HG03103 (cell line): ENCODE results near the gene ERBB4.
A peak's percentile ranks its signal among the peaks of the same experiment; 100 is the strongest.
"Not testable (repeated sequence)": the region's sequence is repeated elsewhere in the genome, so short reads cannot be mapped to it uniquely, and the experiment has no call there.

ENCODE experiments used
- ATAC-seq: cut with Tn5 transposase; IDR thresholded peaks from one replicate; pipeline ENCODE4 v1.9.1; 2021; ENCODE audit warnings: low read depth; ENCODE audit not compliant: unreplicated experiment

Gene ERBB4

DNA sequence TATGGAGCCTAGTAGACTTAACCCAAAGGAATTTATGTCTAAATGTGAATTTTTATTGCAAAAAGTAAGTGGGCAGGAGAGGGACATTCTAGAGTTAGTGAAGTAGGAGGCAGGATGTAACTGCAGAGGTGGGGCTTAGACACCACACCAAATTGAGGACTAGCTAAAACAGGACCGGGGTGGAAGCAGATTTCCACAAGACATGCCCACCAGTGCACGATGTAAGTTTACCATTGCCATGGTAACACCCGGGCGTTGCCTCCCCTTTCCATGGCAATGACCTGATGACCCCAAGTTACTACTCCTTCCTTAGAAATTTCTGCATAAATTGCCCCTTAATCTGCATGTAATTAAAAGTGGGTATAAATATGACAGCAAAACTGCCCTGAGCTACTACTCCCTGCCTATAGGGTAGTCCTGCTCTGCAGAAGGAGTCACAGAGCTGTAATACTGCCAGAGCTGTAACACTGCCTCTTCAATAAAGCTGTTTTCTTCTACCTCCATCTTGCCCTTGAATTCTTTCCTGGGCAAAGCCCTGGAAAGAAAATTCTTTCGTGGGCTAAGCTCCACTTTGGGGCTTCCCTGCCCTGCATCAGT is 509.7 kb downstream of the ERBB4 start:
- no peak for ATAC-seq

DNA sequence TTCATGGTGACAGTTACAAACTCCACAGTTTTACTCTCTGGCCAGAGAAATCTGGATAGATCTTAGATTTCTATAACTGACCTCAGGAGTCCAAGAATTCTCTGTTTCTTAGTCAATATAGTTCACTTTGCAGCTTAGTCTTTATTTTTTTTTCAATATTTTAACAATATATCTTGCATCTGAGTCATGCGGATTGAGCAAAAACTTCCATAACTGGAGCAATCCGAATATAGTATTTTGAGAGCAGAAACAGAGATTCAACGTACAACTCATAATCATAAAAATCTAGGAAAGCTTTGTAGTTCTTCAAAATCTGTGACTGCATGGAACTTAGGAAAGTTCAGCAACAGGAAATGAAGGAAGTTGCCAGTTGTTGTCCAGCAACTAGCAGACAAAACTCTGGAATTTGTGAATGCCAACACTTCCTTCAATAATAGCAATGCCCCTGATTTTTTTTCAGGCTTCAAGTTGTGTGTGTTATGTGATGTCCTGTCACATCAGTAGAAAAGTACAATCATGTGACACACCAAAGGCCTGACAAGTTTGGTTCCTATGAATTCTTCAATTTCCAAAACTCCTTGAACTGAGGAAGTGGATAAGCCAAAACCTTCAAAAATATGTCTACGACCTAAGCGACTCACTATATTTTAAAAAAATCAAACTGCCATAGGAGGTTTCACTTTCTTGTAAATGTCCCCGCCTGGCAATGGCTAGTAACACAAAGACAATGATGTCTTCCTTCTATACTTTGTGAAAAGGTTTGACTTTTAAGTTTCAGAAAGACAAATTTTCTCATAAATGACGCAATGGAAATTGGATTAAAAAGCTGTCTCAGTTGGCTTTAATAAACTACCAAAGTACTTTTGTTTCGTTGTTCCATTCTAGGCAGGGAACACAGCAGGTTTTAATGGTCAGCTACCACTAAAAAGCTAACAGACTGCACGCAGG is 510.6 kb downstream of the ERBB4 start:
- no peak for ATAC-seq

DNA sequence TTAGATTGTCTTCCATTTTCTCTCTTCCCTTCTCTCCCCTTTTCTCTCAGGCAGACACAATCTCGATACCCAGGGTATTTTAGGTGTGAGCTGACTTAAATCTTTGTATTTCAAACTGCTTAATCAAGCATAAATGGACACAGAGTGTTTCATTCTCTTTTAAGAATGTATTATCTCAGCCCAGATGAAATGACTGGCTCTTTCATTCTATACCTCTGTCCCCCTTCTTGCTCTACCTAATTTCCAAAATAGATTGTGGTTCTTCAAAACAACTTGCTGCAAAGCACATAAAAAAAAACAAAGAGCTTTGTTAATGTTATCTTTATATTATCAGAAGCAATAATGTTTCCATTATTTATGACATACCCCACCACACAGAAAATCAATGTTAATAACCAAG is 514.6 kb downstream of the ERBB4 start:
- no peak for ATAC-seq

DNA sequence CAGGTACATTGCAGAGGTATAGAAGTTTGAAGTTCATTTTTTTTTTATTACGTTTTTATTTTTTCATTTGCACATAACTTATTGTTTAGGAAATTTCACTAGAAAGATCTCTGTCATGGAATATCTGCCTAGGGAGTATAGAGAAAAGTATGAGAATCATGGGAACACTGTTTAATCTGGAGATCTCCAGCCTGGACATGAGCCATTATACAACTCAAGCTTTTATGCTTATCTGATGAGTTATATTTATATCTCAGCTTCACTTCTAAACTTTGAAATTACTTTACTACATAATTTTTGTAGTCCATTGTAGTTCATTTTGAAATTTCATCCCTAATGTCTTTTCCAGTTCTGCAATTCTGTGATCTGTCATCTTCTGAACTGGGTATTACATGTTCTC is 515.6 kb downstream of the ERBB4 start:
- ATAC-seq, result no peak

DNA sequence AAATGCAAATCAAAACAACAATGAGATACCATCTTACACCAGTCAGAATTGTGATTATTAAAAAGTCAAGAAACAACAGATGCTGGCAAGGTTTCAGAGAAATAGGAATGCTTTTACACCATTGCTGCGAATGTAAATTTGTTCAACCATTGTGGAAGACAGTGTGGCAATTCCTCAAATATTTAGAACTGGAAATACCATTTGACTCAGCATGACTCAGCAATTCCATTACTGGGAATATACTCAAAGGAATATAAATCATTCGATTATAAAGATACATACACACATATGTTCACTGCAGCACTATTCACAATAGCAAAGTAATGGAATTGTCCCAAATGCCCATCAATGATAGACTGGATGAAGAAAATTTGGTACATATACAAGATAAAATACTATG is 516.7 kb downstream of the ERBB4 start:
- no peak for ATAC-seq

DNA sequence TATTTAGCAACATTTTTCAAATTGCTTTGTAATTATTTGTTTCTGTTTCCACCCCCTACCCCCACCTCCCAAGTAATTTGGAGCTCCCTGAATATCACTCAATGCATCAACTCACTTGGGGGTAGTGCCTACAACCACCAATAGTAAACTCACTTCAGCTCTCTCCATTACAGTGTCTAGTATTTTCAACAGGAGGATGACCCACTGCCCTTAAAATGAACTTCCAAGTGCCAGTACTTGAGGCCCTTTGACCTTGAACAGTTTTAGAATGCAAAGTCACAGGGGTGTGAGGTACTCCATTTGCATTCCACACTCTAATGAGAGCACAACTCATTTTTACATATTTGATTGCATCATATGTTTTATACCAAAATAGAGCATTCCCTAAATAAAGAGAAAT is 523.0 kb downstream of the ERBB4 start:
- no peak for ATAC-seq

DNA sequence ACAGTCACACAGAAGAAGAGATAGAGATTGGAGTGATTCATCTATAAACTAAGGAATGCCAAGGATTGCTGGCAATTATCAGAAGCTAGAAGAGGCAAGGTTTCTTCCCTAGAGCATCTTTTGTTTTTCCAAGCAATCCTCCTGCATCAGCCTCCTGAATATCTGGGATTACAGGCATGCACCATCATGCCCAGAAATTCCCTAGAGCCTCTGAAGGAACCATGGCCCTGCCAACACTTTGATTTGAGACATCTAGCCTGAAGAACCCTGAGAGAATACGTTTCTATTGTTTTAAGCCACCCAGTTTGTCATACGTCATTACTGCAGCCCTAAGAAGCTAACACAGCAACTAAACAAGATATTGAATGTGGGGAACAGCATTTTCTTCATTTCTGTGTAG is 525.0 kb downstream of the ERBB4 start:
- ATAC-seq, result no peak

DNA sequence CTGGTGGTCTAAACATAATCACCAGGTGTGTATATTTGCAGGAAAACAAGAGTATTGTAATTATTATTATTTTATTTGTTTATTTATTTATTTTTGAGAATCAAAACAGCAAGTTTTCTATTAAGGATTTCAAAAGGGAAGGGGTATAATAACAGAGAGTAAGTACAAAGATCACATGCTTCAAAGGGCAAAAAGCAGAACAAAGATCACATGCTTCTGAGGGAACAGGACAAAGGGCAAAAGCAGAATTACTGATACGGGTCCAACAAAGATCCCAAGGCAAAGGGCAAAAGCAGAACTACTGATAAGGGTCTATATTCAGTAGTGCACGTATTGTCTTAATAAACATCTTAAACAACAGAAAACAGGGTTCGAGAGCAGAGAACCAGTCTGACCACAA is 528.3 kb downstream of the ERBB4 start:
- not testable (repeated sequence) for ATAC-seq

DNA sequence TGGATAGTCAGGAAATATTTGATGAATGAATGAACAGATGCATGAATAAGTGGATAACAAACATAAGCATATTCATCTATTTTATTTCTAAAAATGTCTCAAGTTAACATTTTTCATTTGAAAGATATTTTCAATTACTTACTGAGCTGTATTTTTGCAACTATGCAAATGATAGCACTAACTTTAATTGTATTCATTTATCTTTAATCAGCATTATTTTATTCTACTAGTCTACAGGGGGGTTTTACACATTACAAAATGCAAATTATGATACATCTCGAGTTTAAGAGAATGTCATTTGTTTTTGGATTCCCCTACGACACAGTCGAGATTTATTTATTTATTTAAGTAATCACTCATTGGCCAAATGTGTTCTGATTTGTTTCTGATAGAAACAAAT is 530.6 kb downstream of the ERBB4 start:
- ATAC-seq, result no peak

DNA sequence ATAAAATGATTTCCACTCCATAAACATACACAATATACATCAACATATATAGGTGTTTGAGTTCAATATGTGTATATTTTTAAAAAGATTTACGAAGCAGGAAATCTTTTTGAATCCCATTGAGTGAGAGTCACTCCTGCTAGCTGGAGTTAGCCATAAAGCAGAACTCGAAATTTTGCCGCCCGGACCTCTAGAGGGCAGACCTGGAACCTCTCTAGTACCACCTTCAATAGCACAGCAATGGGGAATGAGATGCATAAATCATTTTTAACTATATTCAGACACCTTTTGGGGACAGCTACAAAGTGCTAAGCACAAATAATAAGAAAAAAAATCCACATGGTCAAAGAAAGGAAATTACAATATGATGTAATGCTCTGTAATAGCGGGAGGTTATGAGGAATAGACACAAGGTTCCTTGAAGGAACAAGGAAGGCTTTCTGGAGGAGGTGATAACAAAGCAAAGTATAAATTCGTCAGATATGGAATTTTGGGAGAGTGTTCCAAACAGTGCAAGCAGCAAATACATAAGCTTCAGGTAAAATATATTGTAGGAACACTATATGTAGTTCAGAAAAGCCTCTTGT is 533.4 kb downstream of the ERBB4 start:
- peak; percentile 95 for ATAC-seq

DNA sequence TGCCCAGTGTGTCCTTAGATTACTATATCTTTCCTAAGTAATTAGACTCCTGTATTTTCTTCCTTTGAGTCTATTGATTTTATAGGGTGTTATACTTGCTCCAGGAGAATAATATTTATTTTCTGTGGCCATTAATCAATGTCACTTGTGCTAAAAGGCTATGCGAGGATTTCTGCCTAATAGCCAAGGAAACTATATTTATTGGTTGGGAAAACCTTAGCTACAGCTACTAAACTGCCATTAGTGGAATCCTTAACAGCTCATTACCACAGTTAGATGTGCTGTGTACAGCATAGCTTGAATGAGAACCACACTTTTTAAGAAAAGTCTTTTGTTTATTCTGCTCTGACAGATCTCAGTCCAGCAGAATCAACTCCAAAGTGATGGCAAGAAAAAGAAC is 537.3 kb downstream of the ERBB4 start:
- ATAC-seq, result no peak

DNA sequence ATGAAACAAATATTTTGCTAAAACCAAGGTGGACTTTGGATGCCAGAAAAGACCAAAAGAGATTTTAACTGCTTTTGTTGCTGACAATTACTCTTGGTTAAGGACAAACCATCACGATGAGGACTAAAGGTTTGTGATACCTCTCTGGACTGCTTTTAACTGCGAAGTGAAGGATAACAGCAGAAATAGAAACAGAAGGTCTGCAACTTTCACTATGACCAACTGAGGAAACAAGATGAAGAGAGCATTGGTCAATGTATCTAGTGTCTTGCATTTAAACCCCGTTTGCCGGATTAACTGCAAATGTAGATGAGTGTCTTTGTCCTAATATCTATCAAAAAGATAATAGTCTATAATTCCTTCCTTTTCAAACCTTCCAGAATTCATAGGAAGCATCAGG is 541.7 kb downstream of the ERBB4 start:
- no peak for ATAC-seq

DNA sequence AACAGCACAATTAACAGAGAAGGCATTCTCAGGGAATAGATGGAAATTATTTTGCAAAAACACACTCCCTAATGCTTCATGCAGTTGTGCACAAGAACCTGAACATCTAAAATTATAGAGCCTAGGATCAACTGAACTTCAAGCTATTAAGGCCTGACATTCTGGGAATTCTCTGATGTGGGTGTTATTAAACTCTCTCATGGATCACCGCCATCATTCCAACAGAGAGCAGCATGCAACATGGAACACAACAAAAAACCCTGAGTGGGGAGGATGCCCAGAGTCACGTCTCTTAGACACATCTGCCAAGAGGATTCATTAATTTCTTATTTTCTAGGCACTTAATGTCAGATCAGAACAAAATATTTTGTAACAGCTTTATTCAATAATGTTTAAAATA is 543.8 kb downstream of the ERBB4 start:
- no peak for ATAC-seq

DNA sequence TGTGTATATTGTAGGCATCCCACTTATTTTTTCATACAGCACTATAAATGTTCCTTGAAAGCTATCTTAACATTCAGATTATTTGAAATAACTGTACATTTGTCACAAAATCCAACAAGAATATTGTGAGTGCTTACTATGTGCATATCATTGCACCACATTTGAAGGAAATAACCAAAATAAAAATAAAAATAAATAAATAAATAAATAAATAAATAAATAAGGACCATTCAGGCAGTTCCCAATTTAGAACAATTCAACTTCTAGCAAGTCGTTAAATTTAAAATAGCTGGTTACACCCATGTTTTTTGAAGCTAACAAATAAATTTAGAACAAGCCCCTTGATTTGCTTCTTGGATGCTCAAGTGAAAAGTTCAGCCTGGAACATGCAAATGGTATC is 548.3 kb downstream of the ERBB4 start:
- no peak for ATAC-seq

DNA sequence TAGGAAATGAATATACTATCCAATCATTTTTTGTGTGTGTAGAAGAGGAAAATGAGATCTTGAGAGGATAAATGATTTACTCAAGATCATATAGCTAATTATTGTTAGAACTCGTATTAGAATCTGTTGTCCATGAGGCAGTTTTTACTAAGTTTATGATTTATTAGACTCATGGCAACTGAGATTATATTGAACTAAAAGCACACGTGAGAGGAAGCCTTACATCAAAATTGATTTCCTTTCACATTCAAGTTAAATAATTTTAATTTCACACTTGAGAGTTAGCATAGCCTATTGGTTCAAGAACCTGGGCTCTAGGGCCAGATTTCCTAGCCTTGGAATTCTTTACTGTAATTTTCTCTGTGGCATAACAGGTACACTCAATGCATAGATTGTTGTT is 552.3 kb downstream of the ERBB4 start:
- ATAC-seq, result no peak

DNA sequence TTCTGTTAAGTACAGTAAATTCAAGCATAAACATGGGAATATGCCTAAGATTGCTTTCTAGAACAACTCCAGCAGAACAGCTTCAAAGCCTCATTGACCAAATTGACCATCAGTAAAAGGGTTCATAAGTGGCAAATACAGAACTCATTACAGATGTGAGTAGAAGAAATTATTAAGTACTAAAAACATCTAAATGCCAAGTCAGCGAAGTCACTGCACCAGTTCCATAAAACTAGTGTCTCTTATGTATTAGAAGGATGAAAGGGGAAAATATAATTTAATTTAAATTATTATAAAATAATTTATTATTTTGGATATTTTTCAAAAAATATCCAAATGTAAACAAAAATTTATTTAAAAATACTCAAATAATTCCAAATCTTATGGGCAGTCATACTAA is 553.2 kb downstream of the ERBB4 start:
- no peak for ATAC-seq

DNA sequence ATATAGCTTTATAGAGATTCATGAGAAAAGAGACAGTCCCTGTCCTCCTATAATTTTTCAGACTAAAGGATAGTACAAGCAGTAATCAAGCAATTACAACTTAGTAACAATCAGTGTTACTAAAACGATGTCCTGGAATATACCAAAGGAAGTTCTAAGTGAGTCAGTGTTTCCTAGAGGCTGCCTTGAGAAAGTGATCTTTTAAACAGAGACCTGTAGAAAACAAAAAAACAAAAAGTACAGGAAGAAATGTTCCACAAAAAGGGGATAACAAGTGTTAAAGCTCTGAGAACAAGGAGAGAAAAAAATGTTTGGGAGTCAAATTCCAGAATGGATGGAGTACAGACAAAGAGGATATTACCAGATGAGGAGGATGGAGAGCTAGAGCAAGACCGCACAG is 556.4 kb downstream of the ERBB4 start:
- ATAC-seq, result no peak

DNA sequence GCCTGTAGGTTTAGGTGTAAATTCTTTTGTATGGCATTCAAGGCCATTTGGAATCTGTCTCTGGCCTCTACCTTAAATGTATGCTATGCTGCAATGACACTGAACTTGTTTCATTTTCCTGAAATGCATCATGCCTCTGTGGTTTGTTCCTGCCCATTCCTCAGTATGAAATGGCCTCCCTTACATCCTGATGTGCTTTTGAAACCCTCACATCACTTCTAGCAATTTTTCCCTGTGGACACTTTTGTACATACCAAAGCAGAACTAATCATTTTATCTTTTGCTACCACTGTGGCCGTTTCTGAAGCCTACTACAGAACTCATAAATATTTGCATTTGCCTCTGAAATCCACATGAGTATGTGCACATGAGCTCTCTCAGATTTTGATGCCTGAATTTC is 557.2 kb downstream of the ERBB4 start:
- ATAC-seq, result no peak

DNA sequence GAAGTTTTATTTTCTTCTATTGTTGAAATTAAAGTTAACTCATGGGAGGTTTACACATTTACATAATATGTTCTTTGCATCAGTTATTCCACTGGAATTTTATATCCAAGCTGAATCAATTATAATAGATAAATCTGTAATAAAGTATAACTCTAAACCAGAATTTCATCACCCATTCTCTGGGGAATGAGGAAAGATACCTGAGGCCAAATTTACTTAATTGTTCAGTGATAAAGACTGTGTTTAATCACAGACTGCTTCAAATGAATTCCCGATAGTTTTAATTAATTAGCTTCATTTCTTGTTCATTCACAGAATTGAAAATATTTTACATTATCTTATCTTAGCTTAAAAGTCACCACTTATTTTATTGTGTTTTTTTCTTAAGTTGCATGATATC is 562.5 kb downstream of the ERBB4 start:
- no peak for ATAC-seq

DNA sequence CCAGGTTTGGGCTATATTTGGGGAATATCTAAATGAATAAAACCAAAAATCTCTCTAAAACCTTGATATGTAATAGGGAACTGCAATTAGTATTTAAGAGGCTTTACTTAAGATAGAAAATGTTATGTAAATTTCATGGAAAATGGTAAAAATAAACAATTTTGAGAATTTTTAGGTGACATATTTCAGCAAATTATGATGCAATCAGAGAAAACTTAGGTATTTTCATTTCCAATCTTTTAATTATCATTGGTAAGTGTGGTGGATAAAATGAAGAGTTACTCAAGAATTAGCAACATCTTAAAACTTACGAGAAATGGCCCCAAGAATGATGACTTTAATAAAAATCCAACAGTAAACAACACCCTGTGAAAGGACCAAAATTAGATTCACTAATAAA is 571.4 kb downstream of the ERBB4 start:
- no peak for ATAC-seq

DNA sequence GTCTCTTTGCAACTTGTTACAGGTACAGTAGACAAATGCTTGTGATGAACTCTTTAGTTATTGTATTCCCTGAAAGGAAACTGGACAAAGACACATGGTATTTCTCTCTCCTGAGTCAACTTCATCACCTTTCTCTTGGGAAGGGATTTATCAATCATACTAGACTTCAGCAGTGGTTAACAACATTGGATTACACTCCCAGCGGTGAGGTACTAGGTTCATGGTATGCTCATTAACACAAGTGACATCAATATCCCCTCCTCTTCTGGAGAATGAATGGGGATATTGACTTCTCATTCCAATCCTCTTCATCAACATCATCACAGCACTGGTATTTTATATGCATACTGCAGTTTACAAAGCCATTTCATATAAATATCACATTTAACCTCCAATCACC is 574.6 kb downstream of the ERBB4 start:
- ATAC-seq, result no peak

DNA sequence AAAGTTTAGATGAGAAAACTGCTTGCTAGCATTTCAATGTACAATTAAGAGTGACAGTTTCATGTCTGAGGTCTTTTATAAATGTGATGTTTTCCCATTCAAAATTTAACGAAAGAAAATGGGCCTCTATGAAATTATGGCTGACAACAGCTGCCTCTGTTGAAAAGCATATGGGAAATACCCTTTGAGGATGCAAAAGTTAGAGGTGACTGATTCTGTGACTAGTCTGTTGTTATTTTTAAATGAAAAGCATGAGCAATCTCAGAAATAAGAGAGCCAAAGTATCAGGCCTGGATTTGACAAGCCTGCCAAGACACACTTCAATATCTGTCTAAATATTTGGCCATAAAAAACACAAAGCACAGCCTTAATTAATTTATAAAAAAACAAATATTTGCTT is 580.8 kb downstream of the ERBB4 start:
- ATAC-seq, result peak; percentile 98
